ENCODE results near the gene TPSB2. TPM values are rescaled to one million over a fixed set of nuclear protein-coding genes. Genes with fewer than 3 reads are reported as not detected.
"Not testable (repeated sequence)": the region's sequence is repeated elsewhere in the genome, so short reads cannot be mapped to it uniquely, and the experiment has no call there.

TPSB2 gene
- polyA plus RNA-seq, 4 donors, result 0.20 to 0.24 (median 0.24) TPM; not detected in 1

DNA sequence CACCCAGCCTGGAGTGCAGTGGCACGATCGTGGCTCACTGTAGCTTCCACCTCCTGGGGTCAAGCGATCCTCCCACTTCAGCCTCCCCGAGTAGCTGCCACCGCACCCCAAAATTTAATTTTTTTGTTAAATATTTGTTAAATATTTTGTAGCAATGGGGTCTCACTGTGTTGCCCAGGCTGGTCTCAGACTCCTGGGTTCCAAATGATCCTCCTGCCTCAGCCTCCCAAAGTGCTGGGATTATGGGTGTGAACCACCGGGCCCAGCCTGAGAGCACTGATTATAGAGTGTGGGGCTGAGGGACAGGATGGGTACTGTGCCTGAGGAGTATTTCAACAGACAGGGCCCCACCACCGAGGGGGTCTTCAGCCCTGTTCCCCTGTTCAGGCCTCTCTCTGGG is 40.5 kb downstream of the TPSB2 start:
- no peak for DNase-seq (ENCODE audit: low read depth in 4 of 4, low spot score in 2 of 4)

DNA sequence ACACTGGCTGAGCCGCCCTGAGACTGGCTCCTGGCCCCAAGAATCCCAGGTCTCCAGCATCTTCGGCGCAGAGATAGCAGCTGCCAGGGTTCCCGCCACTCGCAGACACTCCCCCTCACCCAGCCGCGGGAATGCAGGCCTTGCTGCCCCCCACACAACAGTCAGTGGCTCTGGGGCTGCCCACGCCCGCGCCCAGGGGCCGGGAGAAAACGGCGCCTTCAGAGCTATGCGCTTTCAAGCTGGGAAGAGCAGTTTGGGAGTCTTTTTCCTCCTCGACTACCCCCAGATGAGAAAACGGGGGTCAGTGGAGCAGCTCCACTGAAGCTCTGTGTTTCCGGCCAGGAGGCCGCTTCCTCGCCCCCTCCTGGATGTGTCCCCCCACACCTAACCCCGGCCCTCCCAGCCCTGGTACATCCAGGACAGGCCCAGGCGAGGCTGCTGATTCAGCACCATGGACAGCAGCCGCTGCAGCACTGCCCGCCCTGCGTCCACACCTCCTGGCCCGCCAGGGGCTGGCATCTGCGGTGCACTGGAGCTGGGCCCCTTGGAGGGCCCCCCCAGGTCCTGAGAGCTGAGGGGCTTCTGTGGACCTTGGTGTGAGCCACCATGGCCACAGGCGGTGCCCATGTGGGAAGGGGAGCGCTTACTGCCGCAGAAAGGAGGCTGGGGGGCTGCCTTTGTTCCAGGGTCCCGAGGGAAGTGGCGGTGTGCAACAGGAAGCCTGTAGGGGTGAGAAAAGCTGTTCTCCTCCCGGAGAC is 41.4 kb downstream of the TPSB2 start:
- DNase-seq (ENCODE audit: low read depth in 4 of 4, low spot score in 2 of 4), result no peak

DNA sequence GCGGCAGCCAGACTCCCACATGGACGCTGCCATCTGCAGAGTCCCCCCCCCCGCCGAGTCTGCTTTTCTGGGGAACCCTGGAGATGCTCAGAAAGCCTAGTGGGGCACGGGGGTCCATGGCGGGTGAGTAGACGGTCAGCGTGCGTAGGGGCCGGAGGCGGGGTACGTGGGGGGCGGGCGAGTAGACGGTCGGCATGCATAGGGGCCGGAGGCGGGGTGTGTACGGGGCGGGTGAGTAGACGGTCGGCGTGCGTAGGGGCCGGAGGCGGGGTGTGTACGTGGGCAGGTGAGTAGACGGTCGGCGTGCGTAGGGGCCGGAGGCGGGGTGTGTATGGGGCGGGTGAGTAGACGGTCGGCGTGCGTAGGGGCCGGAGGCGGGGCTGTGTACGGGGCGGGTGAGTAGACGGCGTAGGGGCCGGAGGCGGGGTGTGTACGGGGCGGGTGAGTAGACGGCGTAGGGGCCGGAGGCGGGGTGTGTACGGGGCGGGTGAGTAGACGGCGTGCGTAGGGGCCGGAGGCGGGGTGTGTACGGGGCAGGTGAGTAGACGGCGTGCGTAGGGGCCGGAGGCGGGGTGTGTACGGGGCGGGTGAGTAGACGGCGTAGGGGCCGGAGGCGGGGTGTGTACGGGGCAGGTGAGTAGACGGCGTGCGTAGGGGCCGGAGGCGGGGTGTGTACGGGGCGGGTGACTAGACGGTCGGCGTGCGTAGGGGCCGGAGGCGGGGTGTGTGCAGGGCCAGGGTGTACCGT is 44.4 kb downstream of the TPSB2 start:
- DNase-seq (ENCODE audit: low read depth in 4 of 4, low spot score in 2 of 4), result not testable (repeated sequence)

DNA sequence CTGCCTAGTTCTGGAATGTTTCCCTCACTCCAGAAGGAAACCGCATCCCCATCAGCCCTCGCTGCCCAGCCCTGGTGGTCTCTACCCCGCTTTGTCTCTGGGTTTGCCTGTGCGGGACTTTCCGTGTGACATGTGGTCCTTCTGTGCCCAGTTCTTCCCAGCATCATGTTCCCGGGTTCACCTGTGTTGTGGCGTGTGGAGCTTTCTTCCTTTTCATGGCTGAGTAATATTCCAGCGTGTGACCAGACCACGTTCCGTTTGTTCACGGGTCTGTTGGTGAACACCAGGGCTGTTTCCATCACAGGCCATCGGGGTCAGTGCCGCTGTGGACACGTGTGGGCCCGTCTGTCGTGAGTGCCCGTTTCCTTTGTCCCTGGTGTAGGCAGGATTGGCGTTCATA is 45.0 kb downstream of the TPSB2 start:
- DNase-seq (ENCODE audit: low read depth in 4 of 4, low spot score in 2 of 4), result no peak

DNA sequence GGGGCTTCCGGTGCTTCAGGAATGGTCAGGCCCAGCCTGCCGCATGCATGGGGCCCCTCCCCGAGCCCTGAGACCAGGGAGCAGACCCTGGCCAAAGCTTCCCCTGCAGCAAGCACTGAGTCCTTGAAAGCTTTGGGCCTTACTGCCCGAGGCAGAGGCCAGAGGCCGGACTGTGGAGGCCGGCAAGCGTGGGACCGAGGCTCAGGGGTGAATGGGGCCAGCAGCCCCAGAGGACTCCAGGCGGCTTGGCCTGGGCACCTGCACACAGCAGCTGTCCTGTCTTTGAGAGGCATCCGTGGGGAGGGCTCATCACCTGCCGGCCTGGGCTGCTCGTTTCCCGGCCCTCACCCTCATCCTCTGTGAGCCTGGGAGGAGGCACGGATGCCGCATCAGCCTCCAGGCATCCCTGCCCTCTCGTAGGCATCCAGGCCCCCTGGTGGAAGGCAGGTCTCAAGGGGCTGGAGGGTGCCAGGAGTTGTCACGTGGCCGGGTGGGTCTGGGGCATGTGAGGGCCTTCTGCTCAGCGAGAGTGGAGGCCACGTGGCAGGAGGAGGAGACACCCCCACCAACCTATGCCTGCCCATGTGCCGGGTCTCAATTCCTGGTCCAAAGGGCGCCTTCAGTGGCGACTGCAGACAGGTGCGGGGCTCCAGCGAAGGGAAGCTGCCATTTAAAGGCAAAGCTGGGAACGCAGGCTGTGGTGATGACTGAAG is 45.7 kb downstream of the TPSB2 start:
- DNase-seq (ENCODE audit: low read depth in 4 of 4, low spot score in 2 of 4), result no peak

DNA sequence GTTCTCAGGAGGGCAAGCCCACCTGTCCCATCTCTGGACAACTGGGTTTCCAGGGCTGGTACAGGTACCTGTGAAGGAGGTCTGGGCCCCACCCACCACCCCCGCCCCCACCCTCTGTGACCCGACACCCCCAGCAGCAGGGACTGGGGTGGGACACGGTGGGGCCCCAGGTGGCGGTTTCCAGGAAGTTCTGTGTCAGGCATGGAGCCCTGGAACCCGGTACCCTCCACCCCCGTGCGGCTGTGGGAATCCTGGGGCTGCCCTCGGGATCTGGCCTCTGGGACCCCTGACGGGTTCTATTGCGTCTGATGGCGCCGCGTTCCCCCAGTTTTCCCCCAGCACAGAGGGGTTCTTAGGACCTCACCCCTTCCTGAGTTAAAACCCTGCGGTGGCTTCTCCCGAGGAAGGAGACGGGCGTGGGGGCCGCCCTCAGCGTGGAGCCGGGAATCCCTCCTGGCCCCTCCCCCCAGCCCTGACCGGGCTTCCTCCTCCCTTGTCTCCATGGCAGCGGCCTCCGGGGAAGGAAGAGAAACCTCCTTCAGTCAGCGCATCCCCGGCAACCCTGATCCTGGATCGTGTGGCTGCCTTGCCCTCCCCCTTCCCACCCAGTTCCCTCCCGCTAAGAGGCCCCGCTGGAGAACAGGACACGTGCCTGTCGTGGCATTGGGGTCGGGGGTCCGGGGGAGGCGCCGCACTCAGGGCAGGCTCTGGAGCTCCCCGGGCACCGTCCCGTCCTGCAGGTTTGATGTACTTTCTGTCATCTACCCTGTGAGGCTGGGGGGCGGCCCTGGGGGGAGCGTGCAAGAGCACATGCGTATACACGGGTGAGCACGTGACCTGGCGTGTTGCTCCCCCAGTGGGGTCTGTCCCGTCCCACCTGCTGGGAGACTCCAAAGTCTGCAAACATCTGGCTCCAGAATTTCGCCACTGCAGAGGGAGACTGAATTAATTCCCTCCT is 46.8 kb downstream of the TPSB2 start:
- peak in 1 of 4 donors; percentile 73 for DNase-seq (ENCODE audit: low read depth in 4 of 4, low spot score in 2 of 4)

DNA sequence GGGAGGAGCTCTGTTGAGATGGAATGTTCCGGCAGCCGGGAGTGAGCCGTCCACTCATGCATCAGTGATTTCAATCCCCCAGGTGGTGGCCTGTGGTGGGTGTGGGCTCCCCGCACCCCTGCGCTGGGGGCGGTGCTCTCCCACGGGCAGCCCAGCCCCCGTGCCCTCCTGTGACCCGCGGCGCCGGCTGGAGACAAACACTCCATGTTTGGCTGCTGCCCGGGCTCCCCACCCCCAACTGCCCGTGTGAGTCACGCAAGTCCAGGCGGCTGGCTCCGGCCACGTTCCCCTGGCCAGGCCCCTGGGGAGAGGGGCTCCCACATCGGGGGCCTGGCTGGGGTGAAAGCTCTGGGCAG is 47.7 kb downstream of the TPSB2 start:
- peak in 1 of 4 donors; percentile 75 for DNase-seq (ENCODE audit: low read depth in 4 of 4, low spot score in 2 of 4)

DNA sequence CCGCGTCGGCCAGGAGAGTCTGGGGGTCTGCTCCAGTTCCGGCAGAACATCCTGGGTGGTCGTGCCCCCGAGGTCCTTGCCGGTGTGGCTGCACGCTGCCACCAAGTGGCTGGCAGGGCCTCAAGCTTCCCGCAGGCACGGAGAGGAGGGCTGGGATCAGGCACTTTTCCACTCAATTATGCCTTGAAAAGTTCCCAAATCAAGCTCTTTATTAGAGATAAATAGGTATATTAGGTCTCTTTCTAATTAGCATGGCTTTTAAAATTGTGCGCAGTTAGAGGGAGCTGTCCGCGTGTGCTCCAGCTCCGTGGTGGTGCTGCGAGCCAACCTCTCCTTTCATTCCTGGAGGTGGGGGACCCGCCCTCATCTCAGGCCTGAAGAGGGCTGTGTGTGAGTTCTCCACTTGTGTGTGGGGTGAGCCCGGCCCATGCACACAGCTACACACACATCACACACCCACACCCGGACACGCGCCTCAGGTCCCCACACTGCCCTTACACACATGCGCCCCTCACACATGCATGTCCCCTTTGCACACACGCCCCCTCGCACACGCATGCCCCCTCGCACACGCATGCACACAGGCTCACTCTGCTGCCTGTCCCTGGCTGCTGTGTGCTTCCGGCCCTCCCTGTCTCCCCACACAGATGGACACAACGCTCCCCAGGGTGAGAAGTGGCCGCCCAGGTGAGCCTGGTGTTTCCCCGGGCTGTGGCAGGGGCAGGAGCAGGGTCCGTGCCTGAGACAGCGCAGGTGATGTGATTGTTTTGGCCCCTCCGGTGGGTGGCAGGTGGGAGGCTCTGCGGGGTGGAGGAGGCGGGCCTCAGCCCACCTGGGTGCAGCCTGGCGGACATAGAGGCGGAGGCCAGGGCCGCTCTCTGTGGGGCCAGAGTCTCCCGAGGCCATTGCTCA is 48.3 kb downstream of the TPSB2 start:
- no peak for DNase-seq (ENCODE audit: low read depth in 4 of 4, low spot score in 2 of 4)

DNA sequence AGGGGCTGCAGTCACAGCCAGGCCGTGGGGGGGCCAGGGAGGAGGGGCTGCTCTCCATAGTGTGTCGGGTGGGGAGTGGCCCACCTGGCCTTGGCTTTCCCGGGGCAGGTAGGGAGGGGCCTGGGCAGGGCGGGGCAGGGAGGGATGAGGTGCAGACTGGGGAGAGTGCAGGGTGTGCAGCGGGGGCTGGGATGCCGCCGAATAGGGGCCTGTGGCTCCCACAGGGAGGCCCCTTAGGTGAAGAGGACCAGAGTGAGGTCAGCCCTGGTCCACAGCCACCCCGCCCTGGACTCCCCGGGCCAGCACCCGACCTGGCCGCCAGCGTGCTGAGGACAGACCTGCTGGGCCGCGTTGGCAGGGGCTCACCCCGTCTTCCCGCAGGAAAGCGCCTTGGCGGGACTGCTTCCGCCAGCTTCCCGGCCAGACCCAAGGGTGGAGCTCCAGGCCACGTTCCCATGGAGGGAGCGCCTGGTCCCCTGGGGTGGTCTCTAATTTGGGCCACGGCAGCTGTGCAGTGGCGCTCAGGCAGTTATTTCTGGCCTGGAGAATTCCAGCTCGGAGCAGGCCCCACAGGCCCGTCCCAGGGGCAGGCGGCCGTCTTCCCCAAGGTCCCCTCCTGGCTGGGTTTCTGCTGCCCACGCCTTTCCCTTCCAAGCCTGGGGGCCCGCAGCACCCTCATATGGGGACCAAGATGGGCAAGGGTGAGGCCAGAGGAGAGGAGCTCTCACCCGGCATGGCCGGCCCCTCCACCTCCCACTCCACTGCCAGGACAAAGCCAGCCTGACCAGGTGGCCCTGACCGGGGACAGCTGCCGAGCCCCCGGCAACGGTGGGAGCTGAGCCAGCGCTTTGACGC is 49.2 kb downstream of the TPSB2 start:
- DNase-seq (ENCODE audit: low read depth in 4 of 4, low spot score in 2 of 4), result no peak

Other genes with a start within 250 kb of the TPSB2 start
- 1 to 10 TPM; 2.7 to 5.4 (median 4.9) TPM for gene SOX8, start 248.4 kb downstream of the TPSB2 start, polyA plus RNA-seq (ENCODE audit: insufficient read length in 4 of 4)
- under 1 TPM; 0.10 to 0.33 (median 0.29) TPM for gene SSTR5, start 157.4 kb downstream of the TPSB2 start, polyA plus RNA-seq (ENCODE audit: insufficient read length in 4 of 4)
- gene C1QTNF8, start 133.9 kb downstream of the TPSB2 start, polyA plus RNA-seq (ENCODE audit: insufficient read length in 4 of 4), result not detected
- gene CACNA1H, start 77.1 kb downstream of the TPSB2 start, polyA plus RNA-seq (ENCODE audit: insufficient read length in 4 of 4), result 10 to 100 TPM; 15.1 to 28.2 (median 26.1) TPM
- gene TPSG1, start 4.9 kb downstream of the TPSB2 start, polyA plus RNA-seq (ENCODE audit: insufficient read length in 4 of 4), result 1 to 10 TPM in 2 of 4 donors, under 1 TPM in 2; 0.67 to 1.9 (median 0.96) TPM
- not detected for gene TPSAB1, start 10.5 kb upstream of the TPSB2 start, polyA plus RNA-seq (ENCODE audit: insufficient read length in 4 of 4)
- gene TPSD1, start 25.9 kb upstream of the TPSB2 start, polyA plus RNA-seq (ENCODE audit: insufficient read length in 4 of 4), result under 1 TPM in 1 of 4 donors, not detected in 3; 0.21 TPM
- 100 to 1,000 TPM; 152 to 184 (median 163) TPM for gene UBE2I, start 79.5 kb upstream of the TPSB2 start, polyA plus RNA-seq (ENCODE audit: insufficient read length in 4 of 4)
- 1 to 10 TPM; 4.9 to 7.0 (median 6.1) TPM for gene BAIAP3, start 103.5 kb upstream of the TPSB2 start, polyA plus RNA-seq (ENCODE audit: insufficient read length in 4 of 4)
- 10 to 100 TPM; 38.3 to 80.2 (median 54.4) TPM for gene TSR3, start 121.7 kb upstream of the TPSB2 start, polyA plus RNA-seq (ENCODE audit: insufficient read length in 4 of 4)
- gene GNPTG, start 121.7 kb upstream of the TPSB2 start, polyA plus RNA-seq (ENCODE audit: insufficient read length in 4 of 4), result 10 to 100 TPM; 51.5 to 77.0 (median 71.5) TPM
- gene UNKL, start 184.5 kb upstream of the TPSB2 start, polyA plus RNA-seq (ENCODE audit: insufficient read length in 4 of 4), result 10 to 100 TPM; 13.8 to 22.9 (median 20.1) TPM
- gene UQCC4, start 190.6 kb upstream of the TPSB2 start, polyA plus RNA-seq (ENCODE audit: insufficient read length in 4 of 4), result 10 to 100 TPM; 12.4 to 17.2 (median 15.0) TPM
- gene PERCC1, start 200.9 kb upstream of the TPSB2 start, polyA plus RNA-seq (ENCODE audit: insufficient read length in 4 of 4), result under 1 TPM in 1 of 4 donors, not detected in 3; 0.22 TPM
- gene CCDC154, start 214.4 kb upstream of the TPSB2 start, polyA plus RNA-seq (ENCODE audit: insufficient read length in 4 of 4), result 1 to 10 TPM; 1.5 to 3.7 (median 2.9) TPM
- gene CLCN7, start 244.8 kb upstream of the TPSB2 start, polyA plus RNA-seq (ENCODE audit: insufficient read length in 4 of 4), result 10 to 100 TPM; 36.8 to 78.5 (median 54.4) TPM

All from left renal cortex interstitium (tissue), 4 donors.